A549 (cell line): ENCODE measurements around the gene PRTG. TPM values are rescaled to one million over a fixed set of nuclear protein-coding genes. Genes with fewer than 3 reads are reported as not detected.

ENCODE experiments used
- ATAC-seq, 2 experiments: fragments of 200-7000 bp in 1 of 2; fragments of >200 bp in 1 of 2; cut with Nextera tagmentation in 1 of 2; cut with Tn5 transposase in 1 of 2; 3 replicates each; pipeline versions ENCODE4 v1.8.0 to v1.9.1; 2018 to 2020; ENCODE audit warnings: mild to moderate bottlenecking in 1 of 2, moderate library complexity in 1 of 2
- CTCF ChIA-PET: fragments of 300-600 bp; sonication (Branson Sonifier 250); formaldehyde crosslinking; extraction: SDS; loops from one replicate; lab custom pipeline; 2021; ENCODE audit warnings: antibody characterized with exemption, inconsistent platforms; lab: Yijun Ruan, JAX
- POLR2A ChIA-PET: fragments of 350-600 bp; formaldehyde crosslinking; extraction: SDS; loops from one replicate; lab custom pipeline; 2021; ENCODE audit warnings: antibody characterized with exemption, inconsistent platforms; lab: Yijun Ruan, JAX
- DNase-seq, 2 experiments: peaks; one replicate each; pipeline versions ENCODE4 v3.0.0 to v3.0.0-alpha.2; 2011 to 2016; ENCODE audit warnings: low read depth in 1 of 2, low spot score in 1 of 2
- FAIRE-seq: peaks from 2 replicates; lab custom pipeline; 2011; peaks lifted over from hg19 to GRCh38; lab: Jason Lieb, UNC
- H3K27ac ChIP-seq, 2 experiments: fragments of >200 bp; sonication (Bioruptor Twin); formaldehyde crosslinking; 3 replicates each; pipeline ENCODE4 v1.5.1; 2016 to 2017
- H3K4me1 ChIP-seq: fragments of >200 bp; sonication (Bioruptor Twin); formaldehyde crosslinking; 3 replicates; pipeline ENCODE4 v1.6.1; 2016
- H3K4me2 ChIP-seq: fragments of >200 bp; sonication (Bioruptor Twin); formaldehyde crosslinking; 3 replicates; pipeline ENCODE4 v1.6.1; 2016
- H3K4me3 ChIP-seq: fragments of >200 bp; sonication (Bioruptor Twin); formaldehyde crosslinking; 3 replicates; pipeline ENCODE4 v1.5.1; 2016
- H3K9me3 ChIP-seq: fragments of >200 bp; sonication (Bioruptor Twin); formaldehyde crosslinking; 3 replicates; pipeline ENCODE4 v1.6.1; 2016
- CHD2 ChIP-seq: fragments of 150-350 bp; IDR thresholded peaks from 2 replicates; pipeline ENCODE4 v1.6.1; 2014; ENCODE audit warnings: low read length; ENCODE audit not compliant: partially characterized antibody
- CHD4 ChIP-seq: fragments of 200-600 bp; sonication (generic); IDR thresholded peaks from 2 replicates; pipeline ENCODE4 v1.6.1; 2016; ENCODE audit warnings: antibody characterized with exemption, mild to moderate bottlenecking, borderline replicate concordance
- EHF ChIP-seq: fragments of 250-450 bp; sonication (Bioruptor Pico); IDR thresholded peaks from 2 replicates; pipeline ENCODE4 v1.5.0; 2020; ENCODE audit warnings: mild to moderate bottlenecking
- FOSB ChIP-seq: fragments of 250-450 bp; sonication (Bioruptor Pico); IDR thresholded peaks from 2 replicates; pipeline ENCODE4 v1.5.0; 2020; ENCODE audit warnings: mild to moderate bottlenecking, moderate library complexity
- GATA3 ChIP-seq: IDR thresholded peaks from 2 replicates; pipeline ENCODE4 v1.6.1; 2012; ENCODE audit warnings: borderline replicate concordance
- HDAC2 ChIP-seq: fragments of 200-600 bp; sonication (generic); IDR thresholded peaks from 2 replicates; pipeline ENCODE4 v1.6.1; 2016
- HOXB13 ChIP-seq: fragments of 250-450 bp; sonication (Bioruptor Pico); IDR thresholded peaks from 2 replicates; pipeline ENCODE4 v1.5.0; 2020; ENCODE audit warnings: low read depth, mild to moderate bottlenecking, moderate library complexity
- HOXB5 ChIP-seq: fragments of 250-450 bp; sonication (Bioruptor Pico); IDR thresholded peaks from 2 replicates; pipeline ENCODE4 v1.5.0; 2020; ENCODE audit warnings: mild to moderate bottlenecking, moderate library complexity
- MAX ChIP-seq: IDR thresholded peaks from 2 replicates; pipeline ENCODE4 v1.6.1; 2012
- MYC ChIP-seq: IDR thresholded peaks from 2 replicates; pipeline ENCODE4 v1.6.1; 2012; ENCODE audit warnings: mild to moderate bottlenecking, inconsistent platforms, low read length, improper control_type of control experiment, borderline replicate concordance
- NPAS2 ChIP-seq: fragments of 250-450 bp; sonication (Bioruptor Pico); IDR thresholded peaks from 2 replicates; pipeline ENCODE4 v1.8.0; 2022; ENCODE audit warnings: mild to moderate bottlenecking, moderate library complexity, borderline replicate concordance
- NR3C1 ChIP-seq: fragments of >200 bp; sonication (Bioruptor Twin); formaldehyde crosslinking; IDR thresholded peaks from 3 replicates; pipeline ENCODE4 v1.6.1; 2017
- PHF8 ChIP-seq: fragments of 200-600 bp; sonication (generic); IDR thresholded peaks from 2 replicates; pipeline ENCODE4 v1.6.1; 2016; ENCODE audit warnings: low read depth, mild to moderate bottlenecking, antibody characterized with exemption, moderate library complexity, borderline replicate concordance
- POLR2AphosphoS2 ChIP-seq: conservative IDR thresholded peaks from 2 replicates; pipeline ENCODE4 v1.6.1; 2012; ENCODE audit warnings: low read length, improper control_type of control experiment, inconsistent platforms
- REST ChIP-seq: fragments of 200-600 bp; sonication (generic); IDR thresholded peaks from 2 replicates; pipeline ENCODE4 v1.6.1; 2016; ENCODE audit warnings: antibody characterized with exemption, mild to moderate bottlenecking, moderate library complexity
- RFX5 ChIP-seq: fragments of 450-650 bp; IDR thresholded peaks from 2 replicates; pipeline ENCODE4 v1.7.1; 2014; ENCODE audit warnings: antibody characterized with exemption, mild to moderate bottlenecking, moderate library complexity
- RNF2 ChIP-seq: fragments of 200-600 bp; sonication (generic); IDR thresholded peaks from 2 replicates; pipeline ENCODE4 v1.6.1; 2016; ENCODE audit warnings: low read depth, mild to moderate bottlenecking, antibody characterized with exemption, moderate library complexity, borderline replicate concordance
- SMC3 ChIP-seq: fragments of >200 bp; sonication (Bioruptor Twin); formaldehyde crosslinking; IDR thresholded peaks from 3 replicates; pipeline ENCODE4 v1.6.1; 2018; ENCODE audit warnings: inconsistent platforms
- TFCP2L1 ChIP-seq: fragments of 250-450 bp; sonication (Bioruptor Pico); IDR thresholded peaks from 2 replicates; pipeline ENCODE4 v1.5.0; 2021; ENCODE audit warnings: mild to moderate bottlenecking
- WGBS: methylation state at CpG from one replicate; pipeline ENCODE4 v1.1.6; 2017; ENCODE audit errors: missing lambda C conversion rate; 5-methylcytosine and 5-hydroxymethylcytosine counted together
- polyA plus RNA-seq, 4 experiments: library from polyadenylated mRNA; depleted of rRNA in 3 of 4; stranded (reverse); fragments of >200 nt; fragmentation: RNase III in 1 of 4; extraction: RNeasy Plus Mini Kit Qiagen cat#74134 plus additional on column Dnase treatment in 1 of 4; gene quantifications; 2 replicates in 3 of 4; 3 replicates in 1 of 4; pipeline ENCODE4 v1.2.3, GENCODE V29; 2011 to 2017
- TF ChIP-seq, protein P1 (sequence below): fragments of >200 bp; sonication (Bioruptor Twin); formaldehyde crosslinking; IDR thresholded peaks from 2 replicates; pipeline ENCODE4 v1.6.1; 2016

PRTG gene
- polyA plus RNA-seq, 2 of the 4 experiments (the other 2 are of a cell fraction) = 5.5 to 10.7 TPM

GRCh38 chr15:55742498-55742926 is 440 bp downstream of the PRTG start (continued):
- TF ChIP-seq POLR2AphosphoS2 (no peak), RFX5 (no peak), SMC3 (no peak; the same call in 2 of the 3 replicates), REST (no peak), NR3C1 (no peak)

- WGBS = 13% methylated on average over 32 of the region's 34 CpGs
- Histone ChIP-seq H3K4me3 (peak overlapping the region; percentile 92), H3K27ac (peak overlapping the region; percentile 90 to 92), H3K9me3 (no peaks in the 10 kb centered on the region), H3K4me1 (peaks cover 23% of the 10 kb centered on the region), H3K4me2 (peak overlapping the region; percentile 93)
- ChIA-PET POLR2A (no interaction called here), CTCF (interaction anchor here (0.6 to 0.9 kb wide), 2 partner anchors 17 to 119 kb away, joined by 3 to 4 read pairs; no protein-coding TSS in a partner anchor)
- TF ChIP-seq TFCP2L1 (CRISPR knock-in tag) = no peak
- TF ChIP-seq CHD4 = no peak
- peak; percentile 90 for TF ChIP-seq MAX
- TF ChIP-seq HOXB13 (CRISPR knock-in tag) = no peak
- no peak for TF ChIP-seq HDAC2
- no peak for TF ChIP-seq REST
- TF ChIP-seq MYC = peak; percentile 82; the same call in 1 of the 2 replicates
- FAIRE-seq (no peak), ATAC-seq (no peak; a peak in 3 of 6 replicates), DNase-seq (peak; percentile 37 to 48)
Measured at GRCh38 chr15:55741833-55742497, 987 bp downstream of the PRTG start.

DNA sequence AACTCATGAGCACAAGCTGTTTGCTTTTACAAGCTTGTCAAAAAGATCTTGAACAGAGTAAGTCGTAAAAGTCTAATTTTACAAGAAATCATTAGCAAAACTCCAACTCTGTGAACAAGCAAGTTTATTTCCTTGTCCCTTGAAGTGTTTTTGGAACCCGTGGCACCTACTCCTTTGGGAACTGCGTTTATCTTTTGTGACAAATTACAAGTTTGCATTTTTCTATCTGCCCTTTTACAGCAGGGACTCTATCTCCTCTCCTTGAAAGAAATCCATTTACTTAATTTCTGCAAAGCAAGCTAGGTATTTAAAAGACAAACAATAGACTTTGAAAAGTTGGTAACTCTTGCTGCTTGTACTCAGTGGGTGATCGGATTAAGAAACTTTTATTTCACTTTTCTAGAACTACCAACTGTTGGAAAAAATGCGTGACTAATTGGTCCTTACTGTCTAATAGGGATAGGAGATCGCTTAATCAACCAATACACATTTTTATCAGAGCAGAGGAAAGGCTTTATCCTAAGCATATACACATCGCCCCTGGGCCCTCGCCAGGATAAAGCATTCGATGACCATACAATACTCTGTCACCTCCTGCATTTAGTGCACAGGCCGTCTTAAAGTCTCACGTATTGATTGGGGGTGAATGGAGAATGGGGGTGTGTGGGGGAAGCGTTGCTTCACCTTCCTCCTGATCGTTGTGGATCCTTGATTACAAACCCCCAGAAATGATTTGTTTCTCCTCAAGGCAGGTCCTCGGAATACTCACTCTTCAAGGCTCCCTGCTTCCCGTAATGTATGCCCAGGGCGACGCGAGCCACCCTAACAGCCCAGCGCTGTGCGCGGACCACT is 1.7 kb downstream of the PRTG start:
- FAIRE-seq = peak; percentile 28
- no peak for TF ChIP-seq HOXB5 (CRISPR knock-in tag)
- no peak for TF ChIP-seq FOSB (CRISPR knock-in tag)
- TF ChIP-seq RNF2 = no peak
- no peak for TF ChIP-seq EHF (CRISPR knock-in tag)
- no peak for TF ChIP-seq NPAS2 (CRISPR knock-in tag)
- no peak for TF ChIP-seq GATA3
- TF ChIP-seq, protein P1, sequence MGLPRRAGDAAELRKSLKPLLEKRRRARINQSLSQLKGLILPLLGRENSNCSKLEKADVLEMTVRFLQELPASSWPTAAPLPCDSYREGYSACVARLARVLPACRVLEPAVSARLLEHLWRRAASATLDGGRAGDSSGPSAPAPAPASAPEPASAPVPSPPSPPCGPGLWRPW = no peak
- TF ChIP-seq CHD2 = no peak
- no peak for TF ChIP-seq PHF8
- TF ChIP-seq CHD4 = no peak
- TF ChIP-seq, all 56 proteins: peak for 0

More for the DNA sequence above, 1.7 kb downstream of the PRTG start:
- H3K9me3 ChIP-seq = no peaks in the 10 kb centered on the region
- ATAC-seq (no peak), DNase-seq (no peak)
- CTCF ChIA-PET = interaction anchor here (0.6 to 1.8 kb wide), 3 partner anchors 17 to 277 kb away, joined by 3 to 5 read pairs (median 3); no protein-coding TSS in a partner anchor
- H3K4me2 ChIP-seq = peak overlapping the region; percentile 93
- H3K4me3 ChIP-seq = peak overlapping the region; percentile 92
- 90% methylated on average over 21 of the region's 21 CpGs for WGBS
- H3K27ac ChIP-seq = peak overlapping the region; percentile 90 to 92; a peak in 4 of 6 replicates
- POLR2A ChIA-PET = no interaction called here
- H3K4me1 ChIP-seq = peaks cover 23% of the 10 kb centered on the region
